ENCODE data around the gene CACNA1D.

CACNA1D gene

GRCh38 chr3:53768478-53769459 is 274.4 kb downstream of the CACNA1D start:
- H3K36me3 ChIP-seq (ENCODE audit: control insufficient read depth, insufficient read depth, low read length) = no peaks in the 10 kb centered on the region
- 58 to 59% methylated on average over 7 to 8 of the region's 12 CpGs for WGBS, 2 experiments (ENCODE audit: insufficient coverage in 2 of 2)
- H3K4me3 ChIP-seq (ENCODE audit: extremely low read depth, insufficient read depth, low read length, poor library complexity, severe bottlenecking) = no peak overlapping the region
- no peak overlapping the region for H3K27ac ChIP-seq (ENCODE audit: low read depth, low read length, severe bottlenecking)
- no peaks in the 10 kb centered on the region for H3K4me1 ChIP-seq (ENCODE audit: control insufficient read depth, insufficient read depth, low read length, poor library complexity, severe bottlenecking)
- no peaks in the 10 kb centered on the region for H3K9me3 ChIP-seq (ENCODE audit: control insufficient read depth, low read length)

GRCh38 chr3:53772562-53772961 is 278.2 kb downstream of the CACNA1D start:
- 90 to 96% methylated on average over 13 to 14 of the region's 14 CpGs for WGBS, 2 experiments (ENCODE audit: insufficient coverage in 2 of 2)
- Histone ChIP-seq H3K27ac (ENCODE audit: low read depth, low read length, severe bottlenecking) (no peak overlapping the region), H3K36me3 (ENCODE audit: control insufficient read depth, insufficient read depth, low read length) (no peaks in the 10 kb centered on the region), H3K9me3 (ENCODE audit: control insufficient read depth, low read length) (no peaks in the 10 kb centered on the region), H3K4me1 (ENCODE audit: control insufficient read depth, insufficient read depth, low read length, poor library complexity, severe bottlenecking) (no peaks in the 10 kb centered on the region), H3K4me3 (ENCODE audit: extremely low read depth, insufficient read depth, low read length, poor library complexity, severe bottlenecking) (no peak overlapping the region)

- WGBS, 2 experiments (ENCODE audit: insufficient coverage in 2 of 2) = 90% methylated on average over 5 of the region's 5 CpGs
- Histone ChIP-seq H3K4me3 (ENCODE audit: extremely low read depth, insufficient read depth, low read length, poor library complexity, severe bottlenecking) (no peak overlapping the region), H3K36me3 (ENCODE audit: control insufficient read depth, insufficient read depth, low read length) (no peaks in the 10 kb centered on the region), H3K27ac (ENCODE audit: low read depth, low read length, severe bottlenecking) (no peak overlapping the region), H3K4me1 (ENCODE audit: control insufficient read depth, insufficient read depth, low read length, poor library complexity, severe bottlenecking) (no peaks in the 10 kb centered on the region), H3K9me3 (ENCODE audit: control insufficient read depth, low read length) (no peaks in the 10 kb centered on the region)
Observed at GRCh38 chr3:53773021-53773436, 278.6 kb downstream of the CACNA1D start.

GRCh38 chr3:53773611-53774368 is 279.4 kb downstream of the CACNA1D start:
- no peak overlapping the region for H3K4me3 ChIP-seq (ENCODE audit: extremely low read depth, insufficient read depth, low read length, poor library complexity, severe bottlenecking)
- H3K36me3 ChIP-seq (ENCODE audit: control insufficient read depth, insufficient read depth, low read length) = no peaks in the 10 kb centered on the region
- H3K4me1 ChIP-seq (ENCODE audit: control insufficient read depth, insufficient read depth, low read length, poor library complexity, severe bottlenecking) = no peaks in the 10 kb centered on the region
- WGBS, 2 experiments (ENCODE audit: insufficient coverage in 2 of 2) = 66 to 76% methylated on average over 10 of the region's 10 CpGs
- no peak overlapping the region for H3K27ac ChIP-seq (ENCODE audit: low read depth, low read length, severe bottlenecking)
- H3K9me3 ChIP-seq (ENCODE audit: control insufficient read depth, low read length) = no peaks in the 10 kb centered on the region

GRCh38 chr3:53774414-53774813 is 280.0 kb downstream of the CACNA1D start:
- no peaks in the 10 kb centered on the region for H3K36me3 ChIP-seq (ENCODE audit: control insufficient read depth, insufficient read depth, low read length)
- no peak overlapping the region for H3K4me3 ChIP-seq (ENCODE audit: extremely low read depth, insufficient read depth, low read length, poor library complexity, severe bottlenecking)
- 89 to 94% methylated on average over 3 to 7 of the region's 8 CpGs for WGBS, 2 experiments (ENCODE audit: insufficient coverage in 2 of 2)
- H3K4me1 ChIP-seq (ENCODE audit: control insufficient read depth, insufficient read depth, low read length, poor library complexity, severe bottlenecking) = no peaks in the 10 kb centered on the region
- no peaks in the 10 kb centered on the region for H3K9me3 ChIP-seq (ENCODE audit: control insufficient read depth, low read length)
- H3K27ac ChIP-seq (ENCODE audit: low read depth, low read length, severe bottlenecking) = no peak overlapping the region

- WGBS, 2 experiments (ENCODE audit: insufficient coverage in 2 of 2) = 70 to 94% methylated on average over 1 to 4 of the region's 5 CpGs
- H3K27ac ChIP-seq (ENCODE audit: low read depth, low read length, severe bottlenecking) = no peak overlapping the region
Observed at GRCh38 chr3:53775018-53775417, 280.6 kb downstream of the CACNA1D start.

GRCh38 chr3:53775834-53776251 is 281.4 kb downstream of the CACNA1D start:
- Histone ChIP-seq H3K4me3 (ENCODE audit: extremely low read depth, insufficient read depth, low read length, poor library complexity, severe bottlenecking) (no peak overlapping the region), H3K27ac (ENCODE audit: low read depth, low read length, severe bottlenecking) (no peak overlapping the region), H3K36me3 (ENCODE audit: control insufficient read depth, insufficient read depth, low read length) (no peaks in the 10 kb centered on the region), H3K4me1 (ENCODE audit: control insufficient read depth, insufficient read depth, low read length, poor library complexity, severe bottlenecking) (peaks cover 6% of the 10 kb centered on the region), H3K9me3 (ENCODE audit: control insufficient read depth, low read length) (no peaks in the 10 kb centered on the region)
- 85 to 91% methylated on average over 5 of the region's 5 CpGs for WGBS, 2 experiments (ENCODE audit: insufficient coverage in 2 of 2)

More at GRCh38 chr3:53775018-53775417, 280.6 kb downstream of the CACNA1D start:
- H3K4me3 ChIP-seq (ENCODE audit: extremely low read depth, insufficient read depth, low read length, poor library complexity, severe bottlenecking) = no peak overlapping the region
- H3K36me3 ChIP-seq (ENCODE audit: control insufficient read depth, insufficient read depth, low read length) = no peaks in the 10 kb centered on the region
- H3K9me3 ChIP-seq (ENCODE audit: control insufficient read depth, low read length) = no peaks in the 10 kb centered on the region
- H3K4me1 ChIP-seq (ENCODE audit: control insufficient read depth, insufficient read depth, low read length, poor library complexity, severe bottlenecking) = no peaks in the 10 kb centered on the region

- Histone ChIP-seq H3K4me3 (ENCODE audit: extremely low read depth, insufficient read depth, low read length, poor library complexity, severe bottlenecking) (no peak overlapping the region), H3K4me1 (ENCODE audit: control insufficient read depth, insufficient read depth, low read length, poor library complexity, severe bottlenecking) (peaks cover 6% of the 10 kb centered on the region), H3K36me3 (ENCODE audit: control insufficient read depth, insufficient read depth, low read length) (no peaks in the 10 kb centered on the region), H3K27ac (ENCODE audit: low read depth, low read length, severe bottlenecking) (no peak overlapping the region), H3K9me3 (ENCODE audit: control insufficient read depth, low read length) (no peaks in the 10 kb centered on the region)
- 84 to 92% methylated on average over 2 to 6 of the region's 9 CpGs for WGBS, 2 experiments (ENCODE audit: insufficient coverage in 2 of 2)
Observed at GRCh38 chr3:53776494-53777101, 282.2 kb downstream of the CACNA1D start.

- Histone ChIP-seq H3K36me3 (ENCODE audit: control insufficient read depth, insufficient read depth, low read length) (no peaks in the 10 kb centered on the region), H3K9me3 (ENCODE audit: control insufficient read depth, low read length) (no peaks in the 10 kb centered on the region), H3K4me1 (ENCODE audit: control insufficient read depth, insufficient read depth, low read length, poor library complexity, severe bottlenecking) (peaks cover 6% of the 10 kb centered on the region), H3K27ac (ENCODE audit: low read depth, low read length, severe bottlenecking) (no peak overlapping the region), H3K4me3 (ENCODE audit: extremely low read depth, insufficient read depth, low read length, poor library complexity, severe bottlenecking) (no peak overlapping the region)
- 94 to 95% methylated on average over 8 of the region's 8 CpGs for WGBS, 2 experiments (ENCODE audit: insufficient coverage in 2 of 2)
Observed at GRCh38 chr3:53777468-53777867, 283.1 kb downstream of the CACNA1D start.

GRCh38 chr3:53778153-53778552 is 283.7 kb downstream of the CACNA1D start:
- 93 to 96% methylated on average over 2 to 3 of the region's 3 CpGs for WGBS, 2 experiments (ENCODE audit: insufficient coverage in 2 of 2)
- Histone ChIP-seq H3K4me1 (ENCODE audit: control insufficient read depth, insufficient read depth, low read length, poor library complexity, severe bottlenecking) (peaks cover 6% of the 10 kb centered on the region), H3K36me3 (ENCODE audit: control insufficient read depth, insufficient read depth, low read length) (no peaks in the 10 kb centered on the region), H3K9me3 (ENCODE audit: control insufficient read depth, low read length) (no peaks in the 10 kb centered on the region), H3K4me3 (ENCODE audit: extremely low read depth, insufficient read depth, low read length, poor library complexity, severe bottlenecking) (no peak overlapping the region), H3K27ac (ENCODE audit: low read depth, low read length, severe bottlenecking) (no peak overlapping the region)
